GM21423 (cell line): ENCODE results near the gene WFDC9.
"Not testable (repeated sequence)": the region's sequence is repeated elsewhere in the genome, so short reads cannot be mapped to it uniquely, and the experiment has no call there.

Source experiments
- ATAC-seq: cut with Tn5 transposase; IDR thresholded peaks from one replicate; pipeline ENCODE4 v1.9.1; 2021; ENCODE audit warnings: mild to moderate bottlenecking, moderate library complexity; ENCODE audit not compliant: unreplicated experiment

Gene WFDC9

DNA sequence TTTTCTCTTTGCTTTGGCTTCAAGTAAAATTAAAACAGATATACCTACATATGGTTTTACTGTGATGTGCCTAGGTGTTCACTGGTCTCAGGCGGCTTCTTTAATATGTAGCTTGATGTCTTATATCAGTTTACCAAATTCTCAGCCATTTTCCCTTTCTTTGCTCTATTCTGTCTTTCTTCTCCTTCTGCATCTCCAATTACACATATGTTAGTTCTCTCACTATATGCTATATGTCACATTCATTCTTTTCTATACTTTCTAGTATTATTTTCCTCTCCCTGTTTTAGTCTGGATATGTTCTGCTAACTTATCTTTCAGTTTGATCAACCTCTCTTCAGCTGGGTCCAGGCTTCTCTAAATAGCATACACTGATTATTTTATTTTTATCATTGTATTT, 37.6 kb downstream of the WFDC9 start:
- ATAC-seq: no peak

DNA sequence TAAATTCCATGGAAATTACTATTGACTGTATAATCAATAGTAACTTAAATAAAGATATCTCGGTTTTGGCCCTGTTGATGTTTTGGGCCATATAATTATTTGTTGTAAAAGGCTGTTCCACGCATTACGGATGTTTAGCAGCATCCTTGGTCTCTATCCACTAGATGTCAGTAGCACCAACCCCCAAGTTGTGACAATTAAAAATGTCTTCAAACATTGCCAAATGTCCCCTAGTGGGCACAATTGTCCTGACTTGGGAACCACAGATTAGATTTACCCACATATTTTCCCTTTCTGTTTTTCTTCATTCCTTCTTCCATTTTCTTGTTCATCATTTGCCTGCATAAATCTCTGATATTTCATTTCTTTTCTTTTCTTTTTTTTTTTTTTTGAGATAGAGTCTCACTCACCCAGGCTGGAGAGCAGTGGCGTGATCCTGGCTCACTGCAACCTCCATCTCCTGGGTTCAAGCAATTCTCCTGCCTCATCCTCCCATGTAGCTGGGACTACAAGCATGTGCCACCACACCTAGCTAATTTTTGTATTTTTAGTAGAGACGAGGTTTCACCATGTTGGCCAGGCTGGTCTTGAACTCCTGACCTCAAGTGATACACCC, 38.4 kb downstream of the WFDC9 start:
- ATAC-seq: no peak

DNA sequence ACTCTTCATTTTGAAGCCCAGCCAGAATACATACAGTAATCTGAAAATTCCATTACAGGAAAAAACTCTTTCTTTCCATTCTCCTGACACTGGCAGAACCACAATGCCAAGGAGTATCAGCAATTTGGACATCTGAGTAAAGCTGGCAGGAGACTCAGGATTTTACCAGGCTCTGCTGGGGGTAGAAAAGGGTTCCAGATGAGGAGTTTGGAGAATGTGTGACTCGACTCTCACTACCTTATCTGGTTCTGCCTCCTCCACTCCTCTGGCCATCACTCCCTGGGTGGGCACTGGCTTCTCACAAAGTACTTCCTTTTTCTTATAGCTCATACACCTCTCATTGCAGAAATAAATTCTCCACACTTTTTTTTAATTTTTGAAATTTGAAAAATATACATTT, 41.4 kb downstream of the WFDC9 start:
- no peak for ATAC-seq

DNA sequence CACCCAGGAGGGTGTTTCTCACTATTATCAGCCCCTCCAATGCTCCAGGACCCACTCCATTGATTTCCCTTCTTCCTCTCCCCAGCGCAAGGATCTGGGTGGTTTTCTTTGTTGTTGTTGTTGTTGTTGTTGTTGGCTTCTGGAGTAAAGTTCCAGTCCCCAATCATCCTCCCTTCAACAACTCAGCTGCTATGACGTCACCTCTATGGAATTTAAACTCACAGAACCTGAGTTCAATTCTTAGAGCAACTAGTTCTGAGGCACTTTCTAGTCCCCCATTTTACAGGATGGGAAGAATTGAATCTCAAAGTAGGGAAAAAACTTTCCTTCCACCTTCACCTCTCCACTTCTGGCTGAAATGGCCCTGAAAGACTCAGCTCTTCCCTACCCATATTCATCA, 42.3 kb downstream of the WFDC9 start:
- no peak for ATAC-seq

DNA sequence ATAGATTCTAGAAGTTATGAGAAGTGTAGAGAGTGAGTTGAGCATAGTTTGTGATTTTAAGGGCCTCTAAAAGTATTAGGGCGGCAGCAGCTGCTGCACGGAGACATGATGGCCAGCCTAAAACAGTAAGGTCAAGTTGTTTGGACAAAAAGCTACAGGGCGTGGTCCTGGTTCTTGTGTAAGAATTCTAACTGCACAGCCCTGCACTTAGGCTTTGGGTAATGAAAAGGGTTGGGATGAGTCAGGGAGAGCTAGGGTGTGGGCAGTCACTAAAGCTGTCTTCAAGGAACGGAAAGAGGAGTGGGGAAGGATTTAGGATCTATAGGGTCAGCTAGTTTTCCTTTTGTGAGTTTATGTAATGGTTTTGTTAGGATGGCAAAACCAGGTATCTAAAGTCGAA, 45.1 kb downstream of the WFDC9 start:
- ATAC-seq: not testable (repeated sequence)

DNA sequence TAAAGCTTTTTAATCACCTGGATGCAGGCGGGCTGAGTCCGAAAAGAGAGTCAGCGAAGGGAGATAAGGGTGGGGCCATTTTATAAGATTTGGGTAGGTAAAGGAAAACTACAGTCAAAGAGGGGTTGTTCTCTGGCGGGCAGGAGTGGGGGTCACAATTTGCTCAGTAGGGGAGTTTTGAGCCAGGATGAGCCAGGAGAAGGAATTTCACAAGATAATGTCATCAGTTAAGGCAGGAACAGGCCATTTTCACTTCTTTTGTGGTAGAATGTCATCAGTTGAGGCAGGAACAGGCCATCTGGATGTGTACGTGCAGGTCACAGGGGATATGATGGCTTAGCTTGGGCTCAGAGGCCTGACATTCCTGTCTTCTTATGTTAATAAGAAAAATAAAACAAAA, 46.8 kb downstream of the WFDC9 start:
- not testable (repeated sequence) for ATAC-seq

DNA sequence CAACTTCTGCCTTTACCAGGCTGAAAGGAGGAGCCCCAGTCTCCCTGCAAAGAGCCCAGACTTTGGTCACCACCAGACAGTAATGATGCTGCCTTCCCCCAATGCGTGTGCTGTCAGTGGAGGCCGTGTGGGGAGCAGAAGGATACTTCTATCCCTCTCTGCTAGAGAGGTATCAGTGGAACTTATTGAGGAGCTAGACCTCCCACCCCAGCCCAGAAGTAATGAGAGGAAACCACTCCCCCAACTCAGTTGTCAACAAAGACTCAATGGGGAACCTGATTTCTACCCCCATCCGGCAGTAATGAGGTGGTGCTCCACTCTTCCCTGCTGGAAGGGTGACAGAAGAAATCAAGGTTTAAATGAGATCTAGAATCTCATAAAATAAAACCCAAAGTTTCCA, 47.6 kb downstream of the WFDC9 start:
- no peak for ATAC-seq

DNA sequence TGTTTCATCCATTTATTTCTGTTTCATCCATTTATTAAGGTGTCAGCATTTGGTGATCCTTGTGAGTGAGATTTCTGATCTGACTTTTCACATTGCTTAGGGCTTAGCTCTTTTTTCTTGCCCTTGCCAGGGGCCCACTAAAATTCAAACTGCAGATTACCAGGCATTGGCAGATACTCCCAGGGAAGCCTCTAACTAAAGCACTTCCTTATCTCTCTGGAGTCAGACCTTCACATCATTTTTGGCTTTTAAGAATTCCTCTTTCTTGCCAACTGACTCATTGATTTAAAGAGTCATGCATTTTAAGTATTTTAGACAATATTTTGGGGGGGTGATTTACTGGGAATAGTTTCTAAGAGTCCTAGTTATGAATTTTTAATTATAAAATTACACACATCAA, 49.4 kb downstream of the WFDC9 start:
- ATAC-seq: no peak

DNA sequence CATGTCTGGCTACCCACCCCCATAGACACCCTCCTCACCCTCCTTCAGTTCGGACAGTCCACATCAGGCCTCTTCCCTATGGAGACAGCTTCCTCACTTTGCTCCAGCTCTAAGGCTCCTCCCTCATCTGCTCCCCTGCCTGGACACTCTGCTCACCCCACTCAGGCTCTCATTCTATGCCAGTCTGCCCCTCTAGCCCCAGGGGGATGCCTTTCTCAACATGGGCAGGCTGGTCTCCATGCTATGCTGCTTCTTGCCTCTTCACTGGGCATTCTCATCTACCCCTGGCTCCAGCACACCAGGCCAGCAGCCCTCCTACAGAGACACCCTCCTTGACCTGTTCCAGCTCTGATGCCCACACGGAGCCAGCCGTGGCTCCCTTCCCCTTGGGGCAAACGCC, 51.9 kb downstream of the WFDC9 start, which contains the start of gene WFDC8:
TSS of gene WFDC8 (minus strand) at position 101 of the 400 bp plus-strand sequence. CDS start at position 64, 37 bp downstream.
- no peak for ATAC-seq

DNA sequence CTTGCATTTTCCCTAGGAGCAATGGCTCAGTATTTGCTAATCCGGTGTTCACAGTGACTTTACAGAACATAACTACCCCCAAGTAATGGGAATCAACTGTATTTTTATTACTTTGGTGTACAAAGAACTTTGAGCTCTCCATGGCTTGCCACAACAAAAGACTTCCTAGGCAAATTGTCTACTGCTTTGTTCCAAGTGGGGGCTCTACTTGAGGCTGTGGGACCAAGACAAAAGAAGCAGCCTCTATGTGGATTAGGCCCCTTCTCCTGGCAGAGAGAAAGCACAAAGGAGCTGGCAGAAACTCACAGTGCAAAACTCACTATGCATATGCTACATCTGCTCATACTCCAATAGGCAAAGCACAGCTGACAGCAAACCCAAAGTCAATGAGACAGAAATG, 52.9 kb downstream of the WFDC9 start:
- no peak for ATAC-seq

DNA sequence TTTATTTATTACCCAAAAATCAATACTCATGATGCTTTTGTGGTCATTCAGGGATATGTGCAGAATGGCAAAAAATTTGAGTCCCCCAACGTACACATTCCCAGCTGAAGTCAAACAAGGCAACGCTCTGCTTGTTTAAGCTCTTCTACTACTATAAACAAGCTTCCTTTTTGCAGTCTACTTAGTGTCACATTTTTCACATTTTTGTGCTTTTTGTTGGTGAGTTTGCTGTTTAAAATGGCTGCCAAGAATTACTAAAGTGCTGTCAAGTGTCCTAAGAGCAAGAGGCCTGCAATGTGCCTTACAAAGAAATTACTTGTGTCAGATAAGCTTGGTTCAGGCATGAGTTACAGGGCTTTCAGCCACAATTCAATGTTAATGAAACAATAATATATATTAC, 54.1 kb downstream of the WFDC9 start:
- no peak for ATAC-seq

DNA sequence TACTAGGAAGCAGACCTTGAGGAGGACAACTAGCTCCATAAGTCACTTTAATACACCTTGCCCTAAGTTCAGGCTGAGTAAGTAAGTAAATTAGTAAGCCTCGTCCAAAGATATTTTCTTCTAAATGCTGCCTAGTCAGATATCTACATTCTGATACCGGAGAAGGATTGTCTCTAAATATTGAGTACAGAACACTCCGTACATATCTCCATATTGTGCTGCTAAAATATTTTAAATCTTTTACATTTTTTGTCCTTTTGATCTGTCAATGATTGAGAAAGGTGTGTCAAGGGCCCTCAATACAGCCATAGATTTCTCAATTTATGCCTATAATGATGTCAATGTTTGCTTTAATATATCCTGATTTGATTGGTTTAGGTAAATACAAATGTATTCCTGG, 55.2 kb downstream of the WFDC9 start:
- no peak for ATAC-seq

DNA sequence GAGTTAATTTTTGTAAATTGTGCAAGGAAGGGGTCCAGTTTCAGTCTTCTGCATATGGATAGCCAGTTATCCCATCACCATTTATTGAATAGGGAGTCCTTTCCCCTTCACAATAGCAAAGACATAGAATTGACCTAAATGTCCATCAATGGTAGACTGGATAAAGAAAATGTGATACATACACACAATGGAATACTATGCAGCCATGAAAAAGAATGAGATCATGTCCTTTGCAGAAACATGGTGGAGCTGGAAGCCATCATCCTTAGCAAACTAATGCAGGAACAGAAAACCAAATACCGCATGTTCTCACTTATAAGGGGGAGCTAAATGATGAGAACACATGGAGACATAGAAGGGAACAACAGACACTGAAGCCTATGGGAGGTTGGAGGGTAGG, 61.4 kb downstream of the WFDC9 start:
- not testable (repeated sequence) for ATAC-seq

DNA sequence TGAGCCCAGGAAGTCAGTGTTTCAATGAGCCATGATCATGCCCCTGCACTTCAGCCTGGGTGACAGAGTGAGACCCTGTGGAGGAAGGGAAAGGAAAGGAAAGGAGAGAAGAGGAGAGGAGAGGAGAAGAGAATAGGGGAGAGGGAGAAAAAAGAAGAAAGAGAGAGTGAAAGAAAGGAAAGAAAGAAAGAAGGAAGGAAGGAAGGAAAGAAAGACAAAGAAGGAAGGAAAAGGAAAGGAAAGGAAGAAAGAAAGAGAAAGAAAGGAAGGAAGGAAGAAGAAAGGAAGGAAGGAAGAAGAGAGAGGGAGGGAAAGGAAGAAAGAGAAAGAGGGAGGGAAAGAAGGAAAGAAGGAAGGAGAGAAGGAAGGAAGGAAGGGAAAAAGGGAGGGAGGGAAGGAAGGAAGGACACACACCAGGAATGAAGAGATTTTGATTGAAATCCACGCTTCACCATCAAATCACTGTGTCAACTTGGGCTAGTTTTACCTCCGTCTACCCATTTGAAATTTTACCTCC, 66.3 kb downstream of the WFDC9 start:
- ATAC-seq: no peak
